ENCODE data around the gene KRI1. TPM values are rescaled to one million over a fixed set of nuclear protein-coding genes. Genes with fewer than 3 reads are reported as not detected.
A peak's percentile ranks its signal among the peaks of the same experiment; 100 is the strongest.

KRI1 gene
- total and polyA plus RNA-seq, 2 of the 8 experiments (the other 6 are each of a cell fraction or from before 2014, with no cell fraction given), result 14.2 to 45.2 TPM

- TF ChIP-seq JUN (IDR thresholded peaks at IDR 0.05; ENCODE audit: low read depth, low read length) (no peak), TAF1 (IDR thresholded peaks at IDR 0.05; ENCODE audit: low read depth, low read length) (peak; percentile 40), RBBP5 (IDR thresholded peaks at IDR 0.05; ENCODE audit: borderline replicate concordance, low read depth, low read length) (peak; percentile 66; the same call in 1 of the 2 replicates), TBP (IDR thresholded peaks at IDR 0.05; ENCODE audit: low read depth, low read length) (peak; percentile 53; the same call in 1 of the 2 replicates), CTBP2 (IDR thresholded peaks at IDR 0.05; ENCODE audit: borderline replicate concordance, insufficient read depth, insufficient read length, low read length) (no peak), SRF (IDR thresholded peaks at IDR 0.05; ENCODE audit: low read depth, low read length) (no peak), KDM1A (IDR thresholded peaks at IDR 0.05; ENCODE audit: borderline replicate concordance, low read length) (no peak), TCF12 (IDR thresholded peaks at IDR 0.05; ENCODE audit: low read depth, low read length) (0 out of 2 replicates have a peak, but pooled peaks have one; percentile 45), JUND (IDR thresholded peaks at IDR 0.05; ENCODE audit: low read length) (no peak), E2F6 (IDR thresholded peaks at IDR 0.05) (peak; percentile 97), HDAC2 (IDR thresholded peaks at IDR 0.05; ENCODE audit: borderline replicate concordance in 1 of 2, low read depth in 2 of 2, low read length in 2 of 2) (no peak; a peak in 1 of 4 replicates), MAFK (IDR thresholded peaks at IDR 0.05; ENCODE audit: low read depth, low read length) (no peak), CHD1 (IDR thresholded peaks at IDR 0.05; ENCODE audit: low read depth, low read length) (no peak), RFX5 (IDR thresholded peaks at IDR 0.05; ENCODE audit: borderline replicate concordance, low read depth, low read length) (no peak), EP300 (IDR thresholded peaks at IDR 0.05; ENCODE audit: borderline replicate concordance in 1 of 2, low read depth in 2 of 2, low read length in 2 of 2) (peak in 1 of 2 experiments; percentile 1; a peak in 1 of 3 replicates), RAD21 (IDR thresholded peaks at IDR 0.05 in 1 of 2, conservative IDR thresholded peaks at IDR 0.05 in 1 of 2; ENCODE audit: low read depth in 2 of 2, low read length in 2 of 2) (peak in 1 of 2 experiments; percentile 28; a peak in 1 of 4 replicates), BACH1 (IDR thresholded peaks at IDR 0.05; ENCODE audit: low read length) (peak; percentile 62; the same call in 1 of the 2 replicates), SIN3A (conservative IDR thresholded peaks at IDR 0.05 in 1 of 2, IDR thresholded peaks at IDR 0.05 in 1 of 2; ENCODE audit: low read depth in 1 of 2, low read length in 2 of 2) (peak; percentile 5 to 49; a peak in 1 of 4 replicates), PHF8 (conservative IDR thresholded peaks at IDR 0.05; ENCODE audit: low read depth, low read length) (peak; percentile 72), POLR2AphosphoS5 (IDR thresholded peaks at IDR 0.05; ENCODE audit: low read depth, low read length) (peak; percentile 69), GTF2F1 (IDR thresholded peaks at IDR 0.05; ENCODE audit: borderline replicate concordance, low read depth, low read length) (peak; percentile 8; the same call in 1 of the 2 replicates), SIRT6 (IDR thresholded peaks at IDR 0.05; ENCODE audit: low read length) (no peak)
Measured at GRCh38 chr19:10565567-10566407, at the start of gene KRI1 (continued).
